ENCODE data around the gene VEGFD.

Gene VEGFD

DNA sequence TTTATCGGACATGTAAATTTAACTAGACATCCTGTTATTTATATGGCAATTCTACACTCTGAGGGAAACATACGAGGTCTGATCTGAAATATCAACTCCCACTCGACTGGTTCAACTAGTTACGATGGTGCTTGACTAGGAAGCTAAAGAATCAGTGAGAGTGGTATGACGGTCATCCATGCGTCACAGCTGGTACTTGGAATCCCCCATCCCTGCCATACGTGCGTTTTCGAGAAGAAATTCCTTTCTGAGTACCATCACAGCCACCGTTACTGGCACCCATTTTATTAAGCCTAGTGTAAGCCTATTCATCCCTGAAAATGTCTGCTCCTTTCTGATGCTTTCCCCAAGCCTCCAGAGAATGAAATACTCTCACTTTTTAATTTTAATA lies 48.2 kb downstream of the VEGFD start:
- H3K9me3 ChIP-seq (ENCODE audit: control insufficient read depth, insufficient read depth, low read length): no peaks in the 10 kb centered on the region
- H3K4me1 ChIP-seq (ENCODE audit: control insufficient read depth, insufficient read depth, low read length): no peaks in the 10 kb centered on the region
- no CpG with 5 or more reads among the region's 10 CpGs for WGBS (ENCODE audit: insufficient coverage, insufficient read length)
- 0 out of 2 replicates have a peak, but pooled peaks cover 3% of the 10 kb centered on the region for H3K36me3 ChIP-seq (ENCODE audit: control insufficient read depth, insufficient read depth, low read length)
- peak overlapping the region; percentile 53; the same call in 1 of the 2 replicates for H3K4me3 ChIP-seq (ENCODE audit: low read length)
- no peak for DNase-seq (ENCODE audit: low read depth, low spot score)
- H3K27me3 ChIP-seq (ENCODE audit: control insufficient read depth, insufficient read depth, low read length): no peaks in the 10 kb centered on the region
- no peak overlapping the region for H3K27ac ChIP-seq (ENCODE audit: low read length)

DNA sequence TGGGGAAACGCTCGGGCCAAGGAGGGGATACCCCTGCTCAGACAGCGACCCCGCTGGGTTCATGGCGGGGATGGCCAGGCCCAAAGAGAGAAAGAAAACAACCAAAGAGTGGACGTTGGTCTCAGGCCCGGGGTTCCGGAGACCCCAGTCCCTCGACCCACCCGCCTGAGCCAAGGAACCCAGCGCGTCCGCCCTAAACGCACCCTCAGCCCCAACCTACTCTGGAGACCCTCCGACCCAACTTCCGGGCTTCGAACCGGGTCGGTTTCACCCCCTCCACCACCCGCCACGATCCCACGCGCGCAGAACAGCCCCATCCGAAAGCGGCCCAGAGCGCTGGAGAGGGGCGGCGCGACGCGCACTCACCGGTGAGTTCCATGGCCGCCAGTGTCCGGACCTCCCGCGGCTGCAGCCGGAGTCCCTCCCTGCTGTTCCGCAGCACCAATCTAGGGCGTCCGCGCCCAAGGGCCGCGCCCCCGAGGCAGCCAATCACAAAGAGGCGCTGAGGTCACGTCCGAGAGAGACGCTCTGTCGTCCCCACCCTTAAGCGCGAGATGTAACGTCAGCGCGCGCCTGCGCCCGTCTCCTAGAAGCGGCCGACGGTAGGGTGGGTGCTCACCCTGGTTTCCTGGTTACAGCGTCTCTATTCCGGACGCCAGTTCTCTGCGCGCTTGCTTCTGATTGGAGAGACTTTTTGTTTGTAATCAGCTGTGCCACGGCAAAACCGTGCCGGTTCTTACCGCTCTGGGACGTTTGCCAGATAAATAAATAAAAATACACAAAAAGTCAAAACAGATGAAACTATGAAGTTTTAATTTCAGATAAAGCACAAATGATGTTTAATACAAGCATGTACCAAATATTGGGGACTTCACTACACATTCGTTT lies 48.8 kb downstream of the VEGFD start, which contains the start of gene PIGA:
PIGA (minus strand) TSS at position 389 of the 888 bp plus-strand sequence. CDS start 3,593 bp downstream, outside the sequence.
- DNase-seq (ENCODE audit: low read depth, low spot score): peak; percentile 73
- no peaks in the 10 kb centered on the region for H3K27me3 ChIP-seq (ENCODE audit: control insufficient read depth, insufficient read depth, low read length)
- H3K36me3 ChIP-seq (ENCODE audit: control insufficient read depth, insufficient read depth, low read length): 0 out of 2 replicates have a peak, but pooled peaks cover 3% of the 10 kb centered on the region
- no CpG with 5 or more reads among the region's 72 CpGs for WGBS (ENCODE audit: insufficient coverage, insufficient read length)
- H3K4me3 ChIP-seq (ENCODE audit: low read length): peak within 1 kb of the TSS; percentile 100
- H3K4me1 ChIP-seq (ENCODE audit: control insufficient read depth, insufficient read depth, low read length): no peaks in the 10 kb centered on the region
- no peak within 1 kb of the TSS for H3K27ac ChIP-seq (ENCODE audit: low read length)
- no peaks in the 10 kb centered on the region for H3K9me3 ChIP-seq (ENCODE audit: control insufficient read depth, insufficient read depth, low read length)

DNA sequence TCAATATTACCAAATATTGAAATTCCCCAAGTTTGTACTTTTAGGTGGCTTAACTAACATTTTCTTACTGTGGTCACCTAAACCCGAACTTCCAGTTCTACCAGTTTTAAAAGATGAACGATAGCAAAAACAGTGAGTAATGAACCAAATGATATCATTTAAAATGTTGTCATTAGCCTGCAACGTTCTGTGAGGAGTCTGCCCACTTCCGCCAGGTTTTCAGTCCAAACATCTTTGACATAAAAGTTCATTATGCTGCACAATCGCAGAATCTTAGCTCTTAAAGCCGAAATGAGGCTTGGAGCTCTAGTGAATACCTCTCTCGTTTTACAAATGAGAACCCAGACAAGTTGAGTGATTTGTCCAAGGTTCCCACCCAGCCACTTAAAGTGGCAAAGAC lies 49.7 kb downstream of the VEGFD start:
- DNase-seq (ENCODE audit: low read depth, low spot score): no peak
- no peak overlapping the region for H3K27ac ChIP-seq (ENCODE audit: low read length)
- WGBS (ENCODE audit: insufficient coverage, insufficient read length): no CpG with 5 or more reads among the region's 7 CpGs
- H3K36me3 ChIP-seq (ENCODE audit: control insufficient read depth, insufficient read depth, low read length): 0 out of 2 replicates have a peak, but pooled peaks cover 3% of the 10 kb centered on the region
- H3K9me3 ChIP-seq (ENCODE audit: control insufficient read depth, insufficient read depth, low read length): no peaks in the 10 kb centered on the region
- H3K27me3 ChIP-seq (ENCODE audit: control insufficient read depth, insufficient read depth, low read length): no peaks in the 10 kb centered on the region
- peak overlapping the region; percentile 100; the same call in 1 of the 2 replicates for H3K4me3 ChIP-seq (ENCODE audit: low read length)
- H3K4me1 ChIP-seq (ENCODE audit: control insufficient read depth, insufficient read depth, low read length): no peaks in the 10 kb centered on the region

DNA sequence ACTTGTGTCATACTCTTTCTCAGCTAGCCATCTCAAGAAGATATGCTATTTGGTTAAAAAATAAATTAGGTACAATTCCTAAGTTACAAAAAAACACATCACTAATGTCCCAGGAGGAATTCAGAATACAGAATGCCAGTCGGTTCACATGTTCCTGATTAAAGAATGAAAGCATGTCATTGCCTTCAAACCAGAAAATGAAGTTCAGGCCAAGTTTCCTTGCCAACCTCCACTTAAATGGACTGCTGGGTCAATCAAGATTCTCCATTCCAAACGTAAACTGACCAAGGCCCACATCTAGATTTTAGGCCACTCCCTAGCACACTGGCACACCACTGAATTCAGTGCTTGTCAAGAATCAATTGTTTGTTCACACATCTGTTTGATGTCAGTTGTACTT lies 55.4 kb downstream of the VEGFD start:
- Histone ChIP-seq H3K27me3 (ENCODE audit: control insufficient read depth, insufficient read depth, low read length) (no peaks in the 10 kb centered on the region), H3K4me1 (ENCODE audit: control insufficient read depth, insufficient read depth, low read length) (no peaks in the 10 kb centered on the region), H3K4me3 (ENCODE audit: low read length) (no peak overlapping the region), H3K9me3 (ENCODE audit: control insufficient read depth, insufficient read depth, low read length) (no peaks in the 10 kb centered on the region), H3K27ac (ENCODE audit: low read length) (no peak overlapping the region), H3K36me3 (ENCODE audit: control insufficient read depth, insufficient read depth, low read length) (0 out of 2 replicates have a peak, but pooled peaks cover 3% of the 10 kb centered on the region)
- DNase-seq (ENCODE audit: low read depth, low spot score): no peak
- no CpG with 5 or more reads among the region's 2 CpGs for WGBS (ENCODE audit: insufficient coverage, insufficient read length)

DNA sequence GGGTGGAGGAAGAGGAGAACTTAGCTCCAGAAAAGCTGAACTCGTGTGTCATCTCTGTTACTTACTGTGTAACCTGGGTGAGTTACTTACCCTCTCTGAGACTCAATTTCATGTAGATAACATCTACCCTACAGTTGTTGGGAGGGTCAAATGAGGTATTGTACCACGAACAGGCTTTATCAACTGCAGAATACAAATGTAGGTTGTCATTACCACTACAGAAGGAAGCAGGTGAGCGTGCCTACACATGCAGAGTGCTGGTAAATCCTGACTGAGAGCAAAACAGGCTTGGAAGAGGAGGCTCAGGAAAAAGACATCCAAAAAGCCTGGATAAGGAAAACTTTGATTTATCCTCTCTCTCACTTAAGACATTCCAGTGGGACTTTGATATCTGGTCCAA lies 56.1 kb downstream of the VEGFD start:
- no peaks in the 10 kb centered on the region for H3K9me3 ChIP-seq (ENCODE audit: control insufficient read depth, insufficient read depth, low read length)
- H3K27ac ChIP-seq (ENCODE audit: low read length): no peak overlapping the region
- H3K4me3 ChIP-seq (ENCODE audit: low read length): no peak overlapping the region
- 0 out of 2 replicates have a peak, but pooled peaks cover 3% of the 10 kb centered on the region for H3K36me3 ChIP-seq (ENCODE audit: control insufficient read depth, insufficient read depth, low read length)
- no peaks in the 10 kb centered on the region for H3K4me1 ChIP-seq (ENCODE audit: control insufficient read depth, insufficient read depth, low read length)
- DNase-seq (ENCODE audit: low read depth, low spot score): no peak
- no CpG with 5 or more reads among the region's 3 CpGs for WGBS (ENCODE audit: insufficient coverage, insufficient read length)
- no peaks in the 10 kb centered on the region for H3K27me3 ChIP-seq (ENCODE audit: control insufficient read depth, insufficient read depth, low read length)

DNA sequence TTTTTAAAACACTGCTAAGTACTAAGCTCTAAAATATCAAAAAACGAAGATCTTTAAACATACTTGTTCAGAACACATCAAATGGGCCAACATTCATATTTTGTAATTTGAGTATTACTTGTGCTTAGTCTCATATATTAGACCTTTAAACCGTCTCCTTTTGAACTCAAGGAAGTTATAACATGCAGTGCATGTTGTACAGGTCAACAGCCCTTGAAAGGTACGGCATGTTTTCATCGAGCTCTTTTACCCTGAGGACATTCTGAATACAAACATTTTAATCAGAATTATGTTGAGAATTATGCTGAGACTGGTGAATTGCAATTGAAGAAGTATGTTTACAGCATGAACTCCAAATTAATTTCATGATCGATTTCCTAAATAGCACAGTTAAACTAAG lies 61.7 kb downstream of the VEGFD start:
- no peaks in the 10 kb centered on the region for H3K4me1 ChIP-seq (ENCODE audit: control insufficient read depth, insufficient read depth, low read length)
- H3K27me3 ChIP-seq (ENCODE audit: control insufficient read depth, insufficient read depth, low read length): no peaks in the 10 kb centered on the region
- no peak for DNase-seq (ENCODE audit: low read depth, low spot score)
- WGBS (ENCODE audit: insufficient coverage, insufficient read length): no CpG with 5 or more reads among the region's 5 CpGs
- H3K27ac ChIP-seq (ENCODE audit: low read length): no peak overlapping the region
- H3K9me3 ChIP-seq (ENCODE audit: control insufficient read depth, insufficient read depth, low read length): no peaks in the 10 kb centered on the region
- no peak overlapping the region for H3K4me3 ChIP-seq (ENCODE audit: low read length)
- H3K36me3 ChIP-seq (ENCODE audit: control insufficient read depth, insufficient read depth, low read length): no peaks in the 10 kb centered on the region

DNA sequence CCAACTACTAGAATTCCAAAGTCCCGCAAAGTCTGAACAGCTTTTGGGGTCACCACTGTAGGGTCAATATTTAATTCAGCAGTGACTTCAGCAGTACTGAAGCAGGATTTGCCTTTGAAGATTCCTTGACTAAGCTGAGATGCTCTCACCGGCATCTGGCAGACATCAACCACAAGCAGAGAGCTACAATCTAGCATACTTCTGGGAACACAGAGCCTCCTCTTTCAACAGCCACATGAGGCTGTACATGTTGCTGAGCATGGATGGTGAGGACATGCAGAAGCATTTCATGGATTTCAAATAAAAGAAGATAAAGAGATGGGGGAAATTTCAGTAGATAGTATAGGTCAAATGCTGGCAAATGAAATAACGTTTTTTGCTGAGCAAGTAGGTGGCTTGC lies 62.1 kb downstream of the VEGFD start:
- WGBS (ENCODE audit: insufficient coverage, insufficient read length): no CpG with 5 or more reads among the region's 3 CpGs
- Histone ChIP-seq H3K27me3 (ENCODE audit: control insufficient read depth, insufficient read depth, low read length) (no peaks in the 10 kb centered on the region), H3K27ac (ENCODE audit: low read length) (no peak overlapping the region), H3K4me3 (ENCODE audit: low read length) (no peak overlapping the region), H3K36me3 (ENCODE audit: control insufficient read depth, insufficient read depth, low read length) (no peaks in the 10 kb centered on the region), H3K4me1 (ENCODE audit: control insufficient read depth, insufficient read depth, low read length) (no peaks in the 10 kb centered on the region), H3K9me3 (ENCODE audit: control insufficient read depth, insufficient read depth, low read length) (no peaks in the 10 kb centered on the region)
- no peak for DNase-seq (ENCODE audit: low read depth, low spot score)

DNA sequence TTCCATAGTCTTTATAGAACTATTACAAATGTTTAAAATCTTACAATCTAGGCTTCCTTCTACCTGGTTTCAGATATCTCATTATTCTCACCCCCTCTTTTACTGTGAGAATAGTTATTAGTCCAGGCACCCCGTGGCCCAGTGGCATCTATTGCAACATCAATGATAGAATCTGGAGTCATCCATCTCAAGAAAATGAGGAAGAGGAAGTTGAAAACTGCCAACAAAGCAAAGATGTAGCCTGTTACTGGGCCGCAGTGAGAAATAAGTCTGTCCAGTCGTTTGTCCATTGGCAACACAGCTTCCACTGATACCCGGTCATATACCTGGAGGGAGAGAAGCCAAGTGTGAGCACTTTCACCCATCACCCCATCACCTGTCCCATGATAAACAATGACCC lies 62.8 kb downstream of the VEGFD start:
- no peak for DNase-seq (ENCODE audit: low read depth, low spot score)
- Histone ChIP-seq H3K9me3 (ENCODE audit: control insufficient read depth, insufficient read depth, low read length) (no peaks in the 10 kb centered on the region), H3K27ac (ENCODE audit: low read length) (no peak overlapping the region), H3K4me3 (ENCODE audit: low read length) (no peak overlapping the region), H3K27me3 (ENCODE audit: control insufficient read depth, insufficient read depth, low read length) (no peaks in the 10 kb centered on the region), H3K4me1 (ENCODE audit: control insufficient read depth, insufficient read depth, low read length) (no peaks in the 10 kb centered on the region), H3K36me3 (ENCODE audit: control insufficient read depth, insufficient read depth, low read length) (no peaks in the 10 kb centered on the region)
- WGBS (ENCODE audit: insufficient coverage, insufficient read length): no CpG with 5 or more reads among the region's 4 CpGs

DNA sequence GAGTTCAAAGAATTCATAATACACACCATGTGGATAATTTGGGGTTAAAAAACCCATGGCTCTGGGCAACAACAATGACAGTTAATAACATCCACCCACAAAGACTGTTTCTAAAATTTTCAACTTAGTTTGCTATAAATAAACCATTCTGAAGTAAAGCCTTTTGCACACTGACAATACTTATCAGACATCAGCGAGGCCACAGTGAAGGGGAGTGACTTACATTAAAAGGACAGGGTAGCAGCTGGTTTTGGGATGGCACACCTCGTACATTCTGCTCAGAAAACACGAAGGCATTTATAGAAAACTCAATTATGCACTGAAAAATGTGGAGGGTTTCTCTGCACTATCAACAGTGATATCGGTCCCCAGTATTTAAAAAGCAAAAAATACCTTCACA lies 63.9 kb downstream of the VEGFD start:
- DNase-seq (ENCODE audit: low read depth, low spot score): no peak
- Histone ChIP-seq H3K27ac (ENCODE audit: low read length) (no peak overlapping the region), H3K9me3 (ENCODE audit: control insufficient read depth, insufficient read depth, low read length) (no peaks in the 10 kb centered on the region), H3K4me1 (ENCODE audit: control insufficient read depth, insufficient read depth, low read length) (no peaks in the 10 kb centered on the region), H3K36me3 (ENCODE audit: control insufficient read depth, insufficient read depth, low read length) (no peaks in the 10 kb centered on the region), H3K27me3 (ENCODE audit: control insufficient read depth, insufficient read depth, low read length) (no peaks in the 10 kb centered on the region), H3K4me3 (ENCODE audit: low read length) (no peak overlapping the region)
- WGBS (ENCODE audit: insufficient coverage, insufficient read length): no CpG with 5 or more reads among the region's 4 CpGs

DNA sequence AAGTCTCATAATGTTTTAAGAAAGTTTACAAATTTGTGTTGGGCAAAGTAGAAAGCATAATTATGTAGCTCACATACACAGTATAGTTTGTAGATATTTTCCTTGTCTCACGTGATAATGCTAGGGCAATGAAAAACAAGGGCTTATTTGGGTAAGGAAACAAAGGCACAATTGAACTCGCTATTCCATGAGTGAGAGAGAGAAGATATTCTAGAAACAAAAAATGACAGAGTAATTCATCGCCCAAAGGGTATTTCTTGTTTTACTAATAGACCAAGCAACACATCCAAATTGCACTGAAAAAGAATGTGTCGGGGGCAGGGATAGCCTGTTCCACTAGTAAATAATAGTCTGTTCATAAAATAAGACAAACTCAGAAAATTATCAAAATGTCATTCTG lies 65.1 kb downstream of the VEGFD start:
- no peak overlapping the region for H3K4me3 ChIP-seq (ENCODE audit: low read length)
- H3K27me3 ChIP-seq (ENCODE audit: control insufficient read depth, insufficient read depth, low read length): no peaks in the 10 kb centered on the region
- no peak for DNase-seq (ENCODE audit: low read depth, low spot score)
- H3K4me1 ChIP-seq (ENCODE audit: control insufficient read depth, insufficient read depth, low read length): no peaks in the 10 kb centered on the region
- no peaks in the 10 kb centered on the region for H3K36me3 ChIP-seq (ENCODE audit: control insufficient read depth, insufficient read depth, low read length)
- H3K9me3 ChIP-seq (ENCODE audit: control insufficient read depth, insufficient read depth, low read length): no peaks in the 10 kb centered on the region
- no CpG with 5 or more reads among the region's 4 CpGs for WGBS (ENCODE audit: insufficient coverage, insufficient read length)
- H3K27ac ChIP-seq (ENCODE audit: low read length): no peak overlapping the region
